IMR-90 (cell line): ENCODE results near the gene KRT74.

Experiments
- BHLHE40 ChIP-seq: fragments of 150-350 bp; IDR thresholded peaks from 2 replicates; pipeline ENCODE4 v1.6.1; 2016; ENCODE audit warnings: mild to moderate bottlenecking, low read depth, low read length
- ELK1 ChIP-seq: fragments of 150-350 bp; IDR thresholded peaks from 2 replicates; pipeline ENCODE4 v1.6.1; 2016; ENCODE audit warnings: low read depth, mild to moderate bottlenecking, low read length, moderate library complexity, borderline replicate concordance
- FOS ChIP-seq: fragments of 150-350 bp; IDR thresholded peaks from 2 replicates; pipeline ENCODE4 v1.6.1; 2016; ENCODE audit warnings: low read depth, low read length
- MAFK ChIP-seq: IDR thresholded peaks from 2 replicates; pipeline ENCODE4 v1.6.1; 2012; ENCODE audit warnings: low read depth, low read length, improper control_type of control experiment
- MXI1 ChIP-seq: IDR thresholded peaks from 2 replicates; pipeline ENCODE4 v1.6.1; 2012; ENCODE audit warnings: low read depth, mild to moderate bottlenecking, low read length, moderate library complexity, borderline replicate concordance
- NFE2L2 ChIP-seq: fragments of 150-350 bp; IDR thresholded peaks from 2 replicates; pipeline ENCODE4 v1.6.1; 2016; ENCODE audit warnings: low read depth, mild to moderate bottlenecking, low read length
- POLR2A ChIP-seq: IDR thresholded peaks from 2 replicates; pipeline ENCODE4 v1.6.1; 2012; ENCODE audit warnings: mild to moderate bottlenecking, low read depth, low read length
- TF ChIP-seq, protein P1 (sequence below): conservative IDR thresholded peaks from 2 replicates; pipeline ENCODE4 v1.5.1; 2012; ENCODE audit warnings: mild to moderate bottlenecking, low read depth, low read length, improper control_type of control experiment
- TF ChIP-seq, protein P2 (sequence below): fragments of 150-350 bp; IDR thresholded peaks from 2 replicates; pipeline ENCODE4 v1.6.1; 2017; ENCODE audit warnings: mild to moderate bottlenecking, antibody characterized with exemption, low read length, low read depth

- TF ChIP-seq BHLHE40, result no peak
- TF ChIP-seq, protein P1, sequence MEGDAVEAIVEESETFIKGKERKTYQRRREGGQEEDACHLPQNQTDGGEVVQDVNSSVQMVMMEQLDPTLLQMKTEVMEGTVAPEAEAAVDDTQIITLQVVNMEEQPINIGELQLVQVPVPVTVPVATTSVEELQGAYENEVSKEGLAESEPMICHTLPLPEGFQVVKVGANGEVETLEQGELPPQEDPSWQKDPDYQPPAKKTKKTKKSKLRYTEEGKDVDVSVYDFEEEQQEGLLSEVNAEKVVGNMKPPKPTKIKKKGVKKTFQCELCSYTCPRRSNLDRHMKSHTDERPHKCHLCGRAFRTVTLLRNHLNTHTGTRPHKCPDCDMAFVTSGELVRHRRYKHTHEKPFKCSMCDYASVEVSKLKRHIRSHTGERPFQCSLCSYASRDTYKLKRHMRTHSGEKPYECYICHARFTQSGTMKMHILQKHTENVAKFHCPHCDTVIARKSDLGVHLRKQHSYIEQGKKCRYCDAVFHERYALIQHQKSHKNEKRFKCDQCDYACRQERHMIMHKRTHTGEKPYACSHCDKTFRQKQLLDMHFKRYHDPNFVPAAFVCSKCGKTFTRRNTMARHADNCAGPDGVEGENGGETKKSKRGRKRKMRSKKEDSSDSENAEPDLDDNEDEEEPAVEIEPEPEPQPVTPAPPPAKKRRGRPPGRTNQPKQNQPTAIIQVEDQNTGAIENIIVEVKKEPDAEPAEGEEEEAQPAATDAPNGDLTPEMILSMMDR, result no peak
- TF ChIP-seq POLR2A, result no peak
- no peak for TF ChIP-seq FOS
- TF ChIP-seq, protein P2, sequence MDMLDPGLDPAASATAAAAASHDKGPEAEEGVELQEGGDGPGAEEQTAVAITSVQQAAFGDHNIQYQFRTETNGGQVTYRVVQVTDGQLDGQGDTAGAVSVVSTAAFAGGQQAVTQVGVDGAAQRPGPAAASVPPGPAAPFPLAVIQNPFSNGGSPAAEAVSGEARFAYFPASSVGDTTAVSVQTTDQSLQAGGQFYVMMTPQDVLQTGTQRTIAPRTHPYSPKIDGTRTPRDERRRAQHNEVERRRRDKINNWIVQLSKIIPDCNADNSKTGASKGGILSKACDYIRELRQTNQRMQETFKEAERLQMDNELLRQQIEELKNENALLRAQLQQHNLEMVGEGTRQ, result no peak
- no peak for TF ChIP-seq NFE2L2
- no peak for TF ChIP-seq MAFK
- TF ChIP-seq ELK1, result no peak
- TF ChIP-seq MXI1, result no peak
Observed at GRCh38 chr12:52608161-52608560, 34.5 kb upstream of the KRT74 start.
